K562 (cell line): ENCODE results near the gene HTR2B. TPM values are rescaled to one million over a fixed set of nuclear protein-coding genes. Genes with fewer than 3 reads are reported as not detected.

ENCODE experiments used
- ATAC-seq: fragments of 200-7000 bp; cut with Tn5 transposase; 3 replicates; pipeline ENCODE4 v1.9.1; 2020; ENCODE audit warnings: moderate library complexity
- BruUV-seq: library from RNA; stranded (reverse); fragments of 400-500 nt; replicated peaks from 2 replicates; lab custom pipeline; 2021; lab: Mats Ljungman, UMichigan
- CTCF ChIA-PET: fragments of 300-600 bp; formaldehyde crosslinking; extraction: SDS; loops from one replicate; lab custom pipeline; 2021; ENCODE audit warnings: low intra/inter-chr PET ratio; lab: Yijun Ruan, JAX
- POLR2A ChIA-PET: fragments of 300-600, 350-650 bp; sonication (Branson Sonifier 250); formaldehyde crosslinking; extraction: SDS; loops from one replicate; lab custom pipeline; 2021; ENCODE audit warnings: antibody characterized with exemption, inconsistent platforms; lab: Yijun Ruan, JAX
- DNase-seq, 4 experiments: peaks; one replicate each; pipeline versions ENCODE4 v3.0.0 to v3.0.0-alpha.2; 2011 to 2018; ENCODE audit warnings: low spot score in 3 of 4, mixed read lengths in 3 of 4; ENCODE audit errors: extremely low read depth in 1 of 4
- FAIRE-seq: peaks from 2 replicates; lab custom pipeline; 2011; peaks lifted over from hg19 to GRCh38; lab: Jason Lieb, UNC
- H2AFZ ChIP-seq: 2 replicates; pipeline ENCODE4 v1.6.0; 2011; ENCODE audit warnings: low read depth, low read length, control low read depth, inconsistent platforms
- H3K27ac ChIP-seq: fragments of 200-600 bp; 3 replicates; pipeline ENCODE4 v1.8.0; 2011; ENCODE audit warnings: low read depth, mild to moderate bottlenecking, control low read depth, inconsistent platforms, low read length, moderate library complexity, mixed read lengths; ENCODE audit errors: extremely low read depth
- H3K27me3 ChIP-seq, 2 experiments: fragments of 300-600 bp in 1 of 2; 2 replicates in 1 of 2; 3 replicates in 1 of 2; pipeline versions ENCODE4 v1.6.0 to v1.8.0; 2011; ENCODE audit warnings: inconsistent platforms in 2 of 2, low read length in 2 of 2, mild to moderate bottlenecking in 1 of 2, mixed read lengths in 1 of 2, moderate library complexity in 1 of 2; ENCODE audit not compliant: control insufficient read depth in 2 of 2, insufficient read depth in 2 of 2
- H3K36me3 ChIP-seq: fragments of 300-600 bp; 3 replicates; pipeline ENCODE4 v1.8.0; 2011; ENCODE audit warnings: mild to moderate bottlenecking, low read length, inconsistent platforms; ENCODE audit not compliant: control insufficient read depth, insufficient read depth
- H3K4me1 ChIP-seq, 2 experiments: fragments of 200-600 bp in 1 of 2; replicated peaks in 1 of 2; 2 replicates in 1 of 2; 3 replicates in 1 of 2; pipeline versions ENCODE4 v1.5.1 to v1.8.0; 2011; ENCODE audit warnings: inconsistent platforms in 2 of 2, low read length in 2 of 2, mild to moderate bottlenecking in 1 of 2, mixed read lengths in 1 of 2, moderate library complexity in 1 of 2; ENCODE audit not compliant: control insufficient read depth in 2 of 2, insufficient read depth in 2 of 2
- H3K4me2 ChIP-seq: 2 replicates; pipeline ENCODE4 v1.6.1; 2011; ENCODE audit warnings: low read length, control low read depth, inconsistent platforms, mixed read lengths; ENCODE audit not compliant: insufficient read depth
- H3K4me3 ChIP-seq: fragments of 200-600 bp; sonication (generic), shearing (Covaris generic); 2 replicates; pipeline ENCODE4 v1.5.1; 2016; ENCODE audit warnings: control low read depth, inconsistent platforms
- H3K79me2 ChIP-seq: fragments of 200-600 bp; 3 replicates; pipeline ENCODE4 v1.8.0; 2011; ENCODE audit warnings: low read length, inconsistent platforms; ENCODE audit not compliant: control insufficient read depth, insufficient read depth
- H3K9ac ChIP-seq, 2 experiments: 2 replicates each; pipeline versions ENCODE4 v1.6.0 to v1.6.1; 2011; ENCODE audit warnings: low read depth in 2 of 2, low read length in 2 of 2, control low read depth in 1 of 2, inconsistent platforms in 1 of 2, mild to moderate bottlenecking in 1 of 2, mixed read lengths in 1 of 2; ENCODE audit not compliant: insufficient read depth in 1 of 2
- H3K9me1 ChIP-seq: one replicate; pipeline ENCODE4 v1.6.0; 2011; ENCODE audit warnings: inconsistent platforms, mild to moderate bottlenecking, low read length, moderate library complexity; ENCODE audit not compliant: control insufficient read depth, insufficient read depth
- H3K9me3 ChIP-seq: replicated peaks from 2 replicates; pipeline ENCODE4 v1.5.1; 2011; ENCODE audit warnings: low read depth, low read length, inconsistent platforms; ENCODE audit not compliant: control insufficient read depth, insufficient read depth
- H4K20me1 ChIP-seq: replicated peaks from 2 replicates; pipeline ENCODE4 v1.6.1; 2011; ENCODE audit warnings: low read length, inconsistent platforms, mixed read lengths; ENCODE audit not compliant: control insufficient read depth, insufficient read depth
- MTA2 ChIP-seq: fragments of 450-650 bp; IDR thresholded peaks from 2 replicates; pipeline ENCODE4 v1.6.1; 2016; ENCODE audit warnings: low read depth
- RAD21 ChIP-seq, 2 experiments: fragments of 250-450 bp in 1 of 2; fragments of 450-650 bp in 1 of 2; sonication (Bioruptor Pico) in 1 of 2; formaldehyde crosslinking in 1 of 2; IDR thresholded peaks in 1 of 2; conservative IDR thresholded peaks in 1 of 2; 2 replicates each; pipeline versions ENCODE4 v1.4.0 to v1.8.0; 2020 to 2022; ENCODE audit warnings: mild to moderate bottlenecking in 2 of 2, moderate library complexity in 1 of 2
- RBBP5 ChIP-seq: fragments of 200-600 bp; sonication (generic); IDR thresholded peaks from 2 replicates; pipeline ENCODE4 v1.6.1; 2012; ENCODE audit warnings: borderline replicate concordance, mild to moderate bottlenecking, low read length, control low read depth, inconsistent platforms; ENCODE audit not compliant: insufficient read depth, poor library complexity, severe bottlenecking
- TAF15 ChIP-seq: fragments of 200-400 bp; formaldehyde crosslinking; IDR thresholded peaks from 2 replicates; pipeline ENCODE4 v1.6.1; 2017; ENCODE audit warnings: mild to moderate bottlenecking, low read depth, low read length, moderate library complexity
- ZNF263 ChIP-seq: sonication (generic); formaldehyde crosslinking; IDR thresholded peaks from 2 replicates; pipeline ENCODE4 v1.8.0; 2022; ENCODE audit warnings: mild to moderate bottlenecking, missing genetic modification reagents, borderline replicate concordance
- ZNF436 ChIP-seq: fragments of 250-450, 450-650 bp; sonication (Bioruptor Pico); formaldehyde crosslinking; IDR thresholded peaks from 2 replicates; pipeline ENCODE4 v1.7.0; 2020; ENCODE audit warnings: mild to moderate bottlenecking
- ZNF79 ChIP-seq: fragments of 250-450 bp; sonication (Bioruptor Pico); IDR thresholded peaks from 2 replicates; pipeline ENCODE4 v1.4.0; 2020; ENCODE audit warnings: low read depth, mild to moderate bottlenecking, moderate library complexity
- WGBS: fragments of 100-300 bp; shearing (Covaris generic); methylation state at CpG from one replicate; pipeline ENCODE4 v1.1.6; 2016; ENCODE audit warnings: low coverage, mixed read lengths; ENCODE audit not compliant: insufficient coverage; ENCODE audit errors: missing lambda C conversion rate; 5-methylcytosine and 5-hydroxymethylcytosine counted together
- in situ Hi-C: fragments of 300-500 bp; cut with MboI; formaldehyde crosslinking; loops from 4 replicates; pipeline ENCODE4 v1.15.0; 2018; ENCODE audit warnings: inconsistent platforms, mixed read lengths
- intact Hi-C: fragments of 100-400 bp; cut with micrococcal nuclease; formaldehyde crosslinking; loops from 2 replicates; pipeline ENCODE4 v1.14.2; 2022
- polyA plus RNA-seq, 8 experiments: library from polyadenylated mRNA; depleted of rRNA in 4 of 8; stranded (reverse) in 5 of 8; unstranded in 3 of 8; fragments of >200 nt; fragmentation: Nextera tagmentation in 2 of 8; fragmentation: Illumina TruSeq in 1 of 8; extraction: Ambion mirVana in 2 of 8; extraction: Trizol in 1 of 8; gene quantifications; 2 replicates each; pipeline versions ENCODE4 v1.2.1 to v1.2.3, GENCODE V29; 2011 to 2014; ENCODE audit warnings: inconsistent platforms in 1 of 8, missing spikeins in 1 of 8
- total RNA-seq, 7 experiments: library from RNA; depleted of rRNA in 6 of 7; stranded (reverse); fragments of >200 nt in 6 of 7; fragmentation: Illumina TruSeq in 2 of 7; extraction: Trizol in 2 of 7; gene quantifications; 2 replicates each; pipeline versions ENCODE4 v1.2.1 to v1.2.3, GENCODE V29; 2011 to 2021; ENCODE audit warnings: low replicate concordance in 1 of 7
- TF ChIP-seq, protein P1 (sequence below): sonication (generic); formaldehyde crosslinking; IDR thresholded peaks from 2 replicates; pipeline ENCODE4 v1.8.0; 2022; ENCODE audit warnings: mild to moderate bottlenecking, low read depth, missing genetic modification reagents
- TF ChIP-seq, protein P2 (sequence below): fragments of 450-650 bp; IDR thresholded peaks from 2 replicates; pipeline ENCODE4 v1.6.1; 2017; ENCODE audit warnings: mild to moderate bottlenecking, moderate library complexity
- TF ChIP-seq, protein P3 (sequence below): sonication (generic); formaldehyde crosslinking; IDR thresholded peaks from 2 replicates; pipeline ENCODE4 v1.8.1; 2023; ENCODE audit warnings: mild to moderate bottlenecking, missing genetic modification reagents

HTR2B gene
- total and polyA plus RNA-seq, 9 of the 15 experiments (the other 6 are each of a cell fraction or from before 2014, with no cell fraction given), result not detected

DNA sequence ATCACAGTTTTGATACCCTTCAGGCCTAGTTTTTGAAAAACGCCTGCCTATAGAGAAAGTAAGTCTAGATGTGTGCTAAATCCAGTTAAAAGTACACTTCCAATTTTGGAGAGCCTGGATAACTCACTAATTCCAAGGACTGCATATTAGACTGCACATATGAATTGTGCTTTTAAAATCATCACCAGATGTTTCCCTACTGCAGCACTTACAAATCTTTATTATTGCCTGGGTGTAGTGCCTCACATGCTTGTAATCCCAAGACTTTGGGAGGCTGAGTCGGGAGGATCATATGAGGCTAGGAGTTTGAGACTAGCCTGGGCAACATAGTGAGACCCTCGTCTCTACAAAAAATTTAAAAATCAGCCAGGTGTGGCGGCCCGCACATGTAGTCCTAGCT, 35.9 kb upstream of the HTR2B start:
- H3K4me2 ChIP-seq, result no peak overlapping the region
- H3K9me3 ChIP-seq, result no peaks in the 10 kb centered on the region
- WGBS, result 96% methylated on average over 5 of the region's 5 CpGs
- ChIA-PET POLR2A (interaction anchor here (1.7 kb wide), 1 partner anchor 12 kb away, joined by 4 read pairs; no protein-coding TSS in a partner anchor), CTCF (no interaction called here)
- in situ Hi-C loops, result no loop called here
- no peak for TF ChIP-seq TAF15
- no peak for TF ChIP-seq RAD21 (CRISPR knock-in tag; conservative IDR thresholded peaks at IDR 0.05 in 1 of 2, IDR thresholded peaks at IDR 0.05 in 1 of 2)
- no peak for TF ChIP-seq ZNF263
- TF ChIP-seq, protein P1, sequence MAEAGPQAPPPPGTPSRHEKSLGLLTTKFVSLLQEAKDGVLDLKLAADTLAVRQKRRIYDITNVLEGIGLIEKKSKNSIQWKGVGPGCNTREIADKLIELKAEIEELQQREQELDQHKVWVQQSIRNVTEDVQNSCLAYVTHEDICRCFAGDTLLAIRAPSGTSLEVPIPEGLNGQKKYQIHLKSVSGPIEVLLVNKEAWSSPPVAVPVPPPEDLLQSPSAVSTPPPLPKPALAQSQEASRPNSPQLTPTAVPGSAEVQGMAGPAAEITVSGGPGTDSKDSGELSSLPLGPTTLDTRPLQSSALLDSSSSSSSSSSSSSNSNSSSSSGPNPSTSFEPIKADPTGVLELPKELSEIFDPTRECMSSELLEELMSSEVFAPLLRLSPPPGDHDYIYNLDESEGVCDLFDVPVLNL, result no peak
- no peaks in the 10 kb centered on the region for H3K4me1 ChIP-seq
- no peaks in the 10 kb centered on the region for H3K27me3 ChIP-seq
- peaks cover 59% of the 10 kb centered on the region; the same call in 2 of the 3 replicates for H3K36me3 ChIP-seq
- no peak overlapping the region for H3K9ac ChIP-seq
- no peak overlapping the region for H3K4me3 ChIP-seq
- DNase-seq, result no peak
- FAIRE-seq, result no peak
- BruUV-seq, result no TSS peak
- ATAC-seq, result no peak
- no peak overlapping the region for H2AFZ ChIP-seq
- H4K20me1 ChIP-seq, result no peaks in the 10 kb centered on the region
- no peaks in the 10 kb centered on the region for H3K9me1 ChIP-seq
- no peak overlapping the region for H3K27ac ChIP-seq
- H3K79me2 ChIP-seq, result no peaks in the 10 kb centered on the region
- intact Hi-C loops, result no loop called here

DNA sequence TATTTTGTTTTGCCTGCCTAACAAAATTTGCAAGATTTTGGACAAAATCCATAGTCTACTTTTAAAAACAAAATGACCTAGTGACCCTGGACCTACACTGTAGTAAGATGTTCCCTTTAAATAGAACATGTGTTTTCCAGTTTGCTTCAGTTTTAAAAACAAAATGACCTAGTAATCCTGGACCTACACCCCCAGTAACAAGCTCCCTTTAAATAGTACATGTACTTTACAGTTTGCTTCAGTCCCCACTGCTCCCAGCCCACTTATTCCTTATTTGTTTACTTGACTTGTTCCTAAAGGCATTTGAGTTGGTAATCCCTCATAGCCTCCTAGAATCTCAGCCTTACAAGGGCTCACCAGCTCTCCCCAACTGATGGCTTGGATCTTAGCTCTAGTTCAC, 34.5 kb upstream of the HTR2B start:
- Histone ChIP-seq H3K9me1 (no peaks in the 10 kb centered on the region), H3K4me3 (no peak overlapping the region), H3K27me3 (no peaks in the 10 kb centered on the region), H2AFZ (no peak overlapping the region), H3K79me2 (no peaks in the 10 kb centered on the region), H4K20me1 (no peaks in the 10 kb centered on the region), H3K27ac (no peak overlapping the region), H3K9ac (no peak overlapping the region), H3K9me3 (no peaks in the 10 kb centered on the region), H3K36me3 (peaks cover 58% of the 10 kb centered on the region; the same call in 2 of the 3 replicates), H3K4me1 (no peaks in the 10 kb centered on the region; a peak in 1 of 5 replicates), H3K4me2 (no peak overlapping the region)
- intact Hi-C loops, result no loop called here
- no peak for FAIRE-seq
- ATAC-seq, result no peak
- no peak for DNase-seq
- in situ Hi-C loops, result no loop called here
- ChIA-PET CTCF (no interaction called here), POLR2A (interaction anchor here (1.7 kb wide), 1 partner anchor 11 kb away, joined by 4 read pairs; no protein-coding TSS in a partner anchor)
- BruUV-seq, result no TSS peak
- no peak for TF ChIP-seq ZNF436 (CRISPR knock-in tag)
- TF ChIP-seq ZNF79 (CRISPR knock-in tag), result no peak
- TF ChIP-seq, protein P2, sequence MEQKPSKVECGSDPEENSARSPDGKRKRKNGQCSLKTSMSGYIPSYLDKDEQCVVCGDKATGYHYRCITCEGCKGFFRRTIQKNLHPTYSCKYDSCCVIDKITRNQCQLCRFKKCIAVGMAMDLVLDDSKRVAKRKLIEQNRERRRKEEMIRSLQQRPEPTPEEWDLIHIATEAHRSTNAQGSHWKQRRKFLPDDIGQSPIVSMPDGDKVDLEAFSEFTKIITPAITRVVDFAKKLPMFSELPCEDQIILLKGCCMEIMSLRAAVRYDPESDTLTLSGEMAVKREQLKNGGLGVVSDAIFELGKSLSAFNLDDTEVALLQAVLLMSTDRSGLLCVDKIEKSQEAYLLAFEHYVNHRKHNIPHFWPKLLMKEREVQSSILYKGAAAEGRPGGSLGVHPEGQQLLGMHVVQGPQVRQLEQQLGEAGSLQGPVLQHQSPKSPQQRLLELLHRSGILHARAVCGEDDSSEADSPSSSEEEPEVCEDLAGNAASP, result no peak
- TF ChIP-seq, protein P3, sequence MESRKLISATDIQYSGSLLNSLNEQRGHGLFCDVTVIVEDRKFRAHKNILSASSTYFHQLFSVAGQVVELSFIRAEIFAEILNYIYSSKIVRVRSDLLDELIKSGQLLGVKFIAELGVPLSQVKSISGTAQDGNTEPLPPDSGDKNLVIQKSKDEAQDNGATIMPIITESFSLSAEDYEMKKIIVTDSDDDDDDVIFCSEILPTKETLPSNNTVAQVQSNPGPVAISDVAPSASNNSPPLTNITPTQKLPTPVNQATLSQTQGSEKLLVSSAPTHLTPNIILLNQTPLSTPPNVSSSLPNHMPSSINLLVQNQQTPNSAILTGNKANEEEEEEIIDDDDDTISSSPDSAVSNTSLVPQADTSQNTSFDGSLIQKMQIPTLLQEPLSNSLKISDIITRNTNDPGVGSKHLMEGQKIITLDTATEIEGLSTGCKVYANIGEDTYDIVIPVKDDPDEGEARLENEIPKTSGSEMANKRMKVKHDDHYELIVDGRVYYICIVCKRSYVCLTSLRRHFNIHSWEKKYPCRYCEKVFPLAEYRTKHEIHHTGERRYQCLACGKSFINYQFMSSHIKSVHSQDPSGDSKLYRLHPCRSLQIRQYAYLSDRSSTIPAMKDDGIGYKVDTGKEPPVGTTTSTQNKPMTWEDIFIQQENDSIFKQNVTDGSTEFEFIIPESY (CRISPR knock-in tag), result no peak
- TF ChIP-seq RBBP5, result no peak
- TF ChIP-seq MTA2, result no peak
